Hindlimb muscle (tissue), 1 donor: ENCODE measurements around the gene ZNF576. TPM values are rescaled to one million over a fixed set of nuclear protein-coding genes. Genes with fewer than 3 reads are reported as not detected.

Experiments
- polyA plus RNA-seq: library from polyadenylated mRNA; unstranded; fragments of 120-200 nt; gene quantifications from one replicate; pipeline ENCODE4 v1.2.1, GENCODE V29; 2013; ENCODE audit not compliant: insufficient read length

Gene ZNF576
- polyA plus RNA-seq, 1 donor, result 9.9 TPM

Other genes starting within 250 kb of the ZNF576 start
- gene CD177, start 242.9 kb upstream of the ZNF576 start, polyA plus RNA-seq, result 0.25 TPM
- gene TEX101, start 181.7 kb upstream of the ZNF576 start, polyA plus RNA-seq, result not detected
- gene LYPD3, start 131.0 kb upstream of the ZNF576 start, polyA plus RNA-seq, result 2.4 TPM
- gene PHLDB3, start 91.8 kb upstream of the ZNF576 start, polyA plus RNA-seq, result 6.4 TPM
- 18.0 TPM for gene ETHE1, start 69.4 kb upstream of the ZNF576 start, polyA plus RNA-seq
- 6.7 TPM for gene ZNF575, start 63.4 kb upstream of the ZNF576 start, polyA plus RNA-seq
- gene XRCC1, start 21.1 kb upstream of the ZNF576 start, polyA plus RNA-seq, result 39.5 TPM
- gene PINLYP, start 20.8 kb upstream of the ZNF576 start, polyA plus RNA-seq, result 2.9 TPM
- 13.8 TPM for gene IRGQ, start 461 bp upstream of the ZNF576 start, polyA plus RNA-seq
- gene SRRM5, start 15.5 kb downstream of the ZNF576 start, polyA plus RNA-seq, result 0.52 TPM
- 64.9 TPM for gene ZNF428, start 23.0 kb downstream of the ZNF576 start, polyA plus RNA-seq
- gene CADM4, start 43.3 kb downstream of the ZNF576 start, polyA plus RNA-seq, result 7.8 TPM
- 6.5 TPM for gene PLAUR, start 73.6 kb downstream of the ZNF576 start, polyA plus RNA-seq
- gene IRGC, start 119.5 kb downstream of the ZNF576 start, polyA plus RNA-seq, result not detected
- 40.9 TPM for gene SMG9, start 158.4 kb downstream of the ZNF576 start, polyA plus RNA-seq
- 1.1 TPM for gene KCNN4, start 184.4 kb downstream of the ZNF576 start, polyA plus RNA-seq
- 0.52 TPM for gene LYPD5, start 205.9 kb downstream of the ZNF576 start, polyA plus RNA-seq
- gene ZNF283, start 230.7 kb downstream of the ZNF576 start, polyA plus RNA-seq, result 8.3 TPM